DOHH2 (cell line): ENCODE data around the gene TTC21A.

Source experiments
- H3F3A ChIP-seq: fragments of 200-600 bp; sonication (generic), shearing (Covaris generic); 2 replicates; pipeline ENCODE4 v1.6.0; 2016; ENCODE audit warnings: antibody characterized with exemption, mild to moderate bottlenecking; ENCODE audit not compliant: control insufficient read depth, insufficient read depth
- H3K27ac ChIP-seq: fragments of 200-600 bp; sonication (generic); 2 replicates; pipeline ENCODE4 v1.5.1; 2014; ENCODE audit warnings: low read depth, mild to moderate bottlenecking, low read length, moderate library complexity
- H3K27me3 ChIP-seq: fragments of 200-600 bp; sonication (generic); 2 replicates; pipeline ENCODE4 v1.6.1; 2014; ENCODE audit warnings: mild to moderate bottlenecking, low read length, mixed read lengths; ENCODE audit not compliant: control insufficient read depth
- H3K36me3 ChIP-seq: fragments of 200-600 bp; sonication (generic); 2 replicates; pipeline ENCODE4 v1.6.1; 2014; ENCODE audit warnings: mild to moderate bottlenecking, low read length, moderate library complexity, mixed read lengths; ENCODE audit not compliant: control insufficient read depth
- H3K4me1 ChIP-seq: fragments of 200-600 bp; sonication (generic); 2 replicates; pipeline ENCODE4 v1.6.1; 2014; ENCODE audit warnings: mild to moderate bottlenecking, low read length, mixed read lengths; ENCODE audit not compliant: control insufficient read depth
- H3K4me2 ChIP-seq: fragments of 200-600 bp; sonication (generic); 2 replicates; pipeline ENCODE4 v1.6.0; 2014; ENCODE audit warnings: mild to moderate bottlenecking, low read length, moderate library complexity
- H3K4me3 ChIP-seq: fragments of 200-600 bp; sonication (generic); 2 replicates; pipeline ENCODE4 v1.5.1; 2014; ENCODE audit warnings: mild to moderate bottlenecking, low read length, mixed read lengths
- H3K79me2 ChIP-seq: fragments of 200-600 bp; sonication (generic); 2 replicates; pipeline ENCODE4 v1.6.1; 2014; ENCODE audit warnings: mild to moderate bottlenecking, low read length, mixed read lengths; ENCODE audit not compliant: control insufficient read depth
- H3K9me2 ChIP-seq: fragments of 200-600 bp; sonication (generic); replicated peaks from 2 replicates; pipeline ENCODE4 v1.6.1; 2014; ENCODE audit warnings: mild to moderate bottlenecking, low read length, mixed read lengths; ENCODE audit not compliant: control insufficient read depth
- H3K9me3 ChIP-seq: fragments of 200-600 bp; sonication (generic); 2 replicates; pipeline ENCODE4 v1.6.1; 2014; ENCODE audit warnings: antibody characterized with exemption, low read length, mixed read lengths; ENCODE audit not compliant: control insufficient read depth, insufficient read depth
- H4K20me1 ChIP-seq: fragments of 200-600 bp; sonication (generic); 2 replicates; pipeline ENCODE4 v1.6.0; 2014; ENCODE audit warnings: low read depth, mild to moderate bottlenecking, antibody characterized with exemption, low read length, moderate library complexity; ENCODE audit not compliant: control insufficient read depth, insufficient read depth
- EZH2phosphoT487 ChIP-seq: fragments of 200-600 bp; sonication (generic); IDR thresholded peaks from 2 replicates; pipeline ENCODE4 v1.6.1; 2017; ENCODE audit warnings: borderline replicate concordance, mild to moderate bottlenecking, antibody characterized with exemption, low read length, moderate library complexity, mixed read lengths
- TF ChIP-seq, protein P1 (sequence below): fragments of 200-600 bp; sonication (generic); IDR thresholded peaks from one replicate; pipeline ENCODE4 v1.5.1; 2014; ENCODE audit warnings: antibody characterized with exemption, mild to moderate bottlenecking, low read depth, low read length; ENCODE audit not compliant: poor library complexity, severe bottlenecking

The TTC21A gene

DNA sequence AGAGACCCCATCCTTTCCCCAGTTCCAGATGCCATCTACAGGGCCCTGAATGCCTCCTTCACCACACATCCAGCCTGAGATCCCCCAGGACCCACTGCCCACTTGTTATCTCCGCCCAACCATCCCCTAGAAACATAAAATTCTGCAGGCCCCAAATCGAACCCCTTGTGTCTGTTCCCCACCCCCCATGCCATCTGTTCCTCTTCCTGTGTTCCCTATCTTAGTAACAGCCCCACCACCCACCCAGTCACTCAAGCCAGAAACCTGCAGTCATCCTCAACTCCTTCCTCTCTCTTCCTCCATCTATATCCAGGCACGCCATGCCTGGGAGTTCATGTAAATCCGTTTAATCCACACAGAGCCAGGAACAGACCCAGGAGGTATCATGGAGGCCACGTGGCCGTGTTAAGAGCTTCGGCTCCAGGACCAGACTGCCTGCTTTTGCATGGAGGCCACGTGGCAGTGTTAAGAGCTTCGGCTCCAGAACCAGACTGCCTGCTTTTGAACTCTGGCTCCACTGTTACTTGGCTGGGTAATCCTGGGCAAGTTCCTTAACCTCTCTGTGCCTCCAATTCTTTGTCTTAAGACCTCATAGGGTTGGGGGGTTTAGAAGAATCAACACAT lies 41.1 kb downstream of the TTC21A start:
- Histone ChIP-seq H4K20me1 (no peaks in the 10 kb centered on the region; the same call in 1 of the 2 replicates), H3K27me3 (no peaks in the 10 kb centered on the region), H3K4me3 (peak overlapping the region; percentile 87), H3K27ac (peak overlapping the region; percentile 98), H3K4me2 (peak overlapping the region; percentile 100), H3F3A (peaks cover 31% of the 10 kb centered on the region), H3K79me2 (peaks cover 85% of the 10 kb centered on the region), H3K4me1 (peaks cover 72% of the 10 kb centered on the region), H3K36me3 (peaks cover 46% of the 10 kb centered on the region), H3K9me3 (no peaks in the 10 kb centered on the region), H3K9me2 (no peaks in the 10 kb centered on the region)
- no peak for TF ChIP-seq EZH2phosphoT487
- TF ChIP-seq, protein P1, sequence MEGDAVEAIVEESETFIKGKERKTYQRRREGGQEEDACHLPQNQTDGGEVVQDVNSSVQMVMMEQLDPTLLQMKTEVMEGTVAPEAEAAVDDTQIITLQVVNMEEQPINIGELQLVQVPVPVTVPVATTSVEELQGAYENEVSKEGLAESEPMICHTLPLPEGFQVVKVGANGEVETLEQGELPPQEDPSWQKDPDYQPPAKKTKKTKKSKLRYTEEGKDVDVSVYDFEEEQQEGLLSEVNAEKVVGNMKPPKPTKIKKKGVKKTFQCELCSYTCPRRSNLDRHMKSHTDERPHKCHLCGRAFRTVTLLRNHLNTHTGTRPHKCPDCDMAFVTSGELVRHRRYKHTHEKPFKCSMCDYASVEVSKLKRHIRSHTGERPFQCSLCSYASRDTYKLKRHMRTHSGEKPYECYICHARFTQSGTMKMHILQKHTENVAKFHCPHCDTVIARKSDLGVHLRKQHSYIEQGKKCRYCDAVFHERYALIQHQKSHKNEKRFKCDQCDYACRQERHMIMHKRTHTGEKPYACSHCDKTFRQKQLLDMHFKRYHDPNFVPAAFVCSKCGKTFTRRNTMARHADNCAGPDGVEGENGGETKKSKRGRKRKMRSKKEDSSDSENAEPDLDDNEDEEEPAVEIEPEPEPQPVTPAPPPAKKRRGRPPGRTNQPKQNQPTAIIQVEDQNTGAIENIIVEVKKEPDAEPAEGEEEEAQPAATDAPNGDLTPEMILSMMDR = no peak

DNA sequence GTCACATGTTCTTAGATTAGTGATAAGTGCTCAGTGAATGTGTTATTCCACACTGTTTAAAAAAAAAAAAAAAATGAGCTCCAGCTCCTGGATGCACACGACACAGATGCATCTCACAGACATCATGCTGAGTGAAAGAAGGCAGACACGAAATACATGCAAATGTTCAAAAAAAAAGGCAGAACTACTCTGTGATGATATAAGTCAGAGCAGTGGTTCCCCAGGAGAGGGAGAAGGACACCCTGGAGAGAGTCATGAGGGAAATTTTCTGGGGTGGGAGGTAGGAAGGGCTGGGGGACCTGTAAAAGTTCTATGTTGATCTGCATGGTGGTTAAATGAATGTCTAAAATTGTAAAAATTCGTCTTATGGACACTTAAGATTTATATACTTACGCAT lies 41.6 kb downstream of the TTC21A start:
- no peaks in the 10 kb centered on the region for H3K27me3 ChIP-seq
- H3K36me3 ChIP-seq = peaks cover 41% of the 10 kb centered on the region
- H3F3A ChIP-seq = peaks cover 31% of the 10 kb centered on the region
- TF ChIP-seq, protein P1 = peak; percentile 7
- no peak for TF ChIP-seq EZH2phosphoT487
- no peaks in the 10 kb centered on the region for H3K9me3 ChIP-seq
- H3K4me3 ChIP-seq = peak overlapping the region; percentile 87
- H3K4me1 ChIP-seq = peaks cover 72% of the 10 kb centered on the region
- H3K9me2 ChIP-seq = no peaks in the 10 kb centered on the region
- H3K79me2 ChIP-seq = peaks cover 82% of the 10 kb centered on the region
- no peaks in the 10 kb centered on the region for H4K20me1 ChIP-seq
- H3K4me2 ChIP-seq = peak overlapping the region; percentile 100
- peak overlapping the region; percentile 98 for H3K27ac ChIP-seq

DNA sequence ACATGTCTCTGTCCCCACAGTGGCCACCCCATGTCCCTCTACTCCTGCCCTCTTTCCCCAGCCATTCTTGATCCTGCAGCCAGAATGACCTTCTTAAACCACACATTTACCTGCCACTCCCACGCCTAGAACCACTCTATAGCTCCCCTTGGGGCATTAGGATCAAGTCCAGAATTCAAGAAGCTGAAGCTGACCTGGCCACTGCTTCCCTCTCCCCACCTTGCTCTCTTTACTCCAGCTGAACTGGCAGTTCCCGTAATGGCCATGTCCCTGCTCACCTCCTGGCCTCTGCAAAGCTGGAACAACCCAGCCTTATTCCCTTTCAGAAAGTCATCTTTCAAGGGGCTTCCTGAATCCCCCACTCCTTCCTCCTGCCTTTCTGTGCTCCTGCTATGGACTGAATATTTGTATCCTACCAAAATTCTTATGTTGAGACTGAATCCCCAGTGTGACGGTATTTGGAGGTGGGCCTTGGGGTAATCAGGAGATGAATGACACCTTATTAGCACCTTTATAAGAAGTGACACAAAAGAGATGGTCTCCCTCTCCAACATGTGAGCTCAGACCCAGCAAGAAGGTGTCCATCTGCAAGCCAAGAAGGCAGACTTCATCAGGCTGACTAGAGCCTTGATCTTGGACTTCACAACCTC lies 42.1 kb downstream of the TTC21A start:
- peaks cover 31% of the 10 kb centered on the region for H3F3A ChIP-seq
- H3K36me3 ChIP-seq = peaks cover 36% of the 10 kb centered on the region
- no peaks in the 10 kb centered on the region for H3K9me3 ChIP-seq
- peak overlapping the region; percentile 87 for H3K4me3 ChIP-seq
- TF ChIP-seq, protein P1 = no peak
- TF ChIP-seq EZH2phosphoT487 = no peak
- no peaks in the 10 kb centered on the region for H4K20me1 ChIP-seq
- no peaks in the 10 kb centered on the region for H3K27me3 ChIP-seq
- peaks cover 82% of the 10 kb centered on the region for H3K79me2 ChIP-seq
- H3K9me2 ChIP-seq = no peaks in the 10 kb centered on the region
- H3K4me2 ChIP-seq = peak overlapping the region; percentile 100
- peaks cover 72% of the 10 kb centered on the region for H3K4me1 ChIP-seq
- peak overlapping the region; percentile 98 for H3K27ac ChIP-seq
